ENCODE measurements around the gene DEFB128. TPM values are rescaled to one million over a fixed set of nuclear protein-coding genes. Genes with fewer than 3 reads are reported as not detected.

The DEFB128 gene
- total RNA-seq, 1 donor from 2014 or later = not detected

GRCh38 chr20:187733-188132 lies 1.8 kb downstream of the DEFB128 start:
- TF ChIP-seq CTCF (conservative IDR thresholded peaks at IDR 0.05) = no peak
- no peak overlapping the region for H3K4me3 Mint-ChIP-seq
- DNase-seq (ENCODE audit: extremely low spot score, unreplicated experiment) = no peak
- H3K27me3 Mint-ChIP-seq = peaks cover 59% of the 10 kb centered on the region
- no peak overlapping the region for H3K27ac Mint-ChIP-seq
- no peaks in the 10 kb centered on the region for H3K4me1 Mint-ChIP-seq (ENCODE audit: unreplicated experiment)
- H3K9me3 Mint-ChIP-seq = peaks cover 12% of the 10 kb centered on the region
- H3K36me3 Mint-ChIP-seq = no peaks in the 10 kb centered on the region

- Mint-ChIP-seq H3K36me3 (no peaks in the 10 kb centered on the region), H3K9me3 (peaks cover 12% of the 10 kb centered on the region), H3K27me3 (peaks cover 60% of the 10 kb centered on the region), H3K4me3 (no peak overlapping the region), H3K4me1 (ENCODE audit: unreplicated experiment) (no peaks in the 10 kb centered on the region), H3K27ac (no peak overlapping the region)
- no peak for TF ChIP-seq CTCF (conservative IDR thresholded peaks at IDR 0.05)
- no peak for DNase-seq (ENCODE audit: extremely low spot score, unreplicated experiment)
Measured at GRCh38 chr20:184288-184687, 5.2 kb downstream of the DEFB128 start.

GRCh38 chr20:168876-169275 lies 20.6 kb downstream of the DEFB128 start:
- Mint-ChIP-seq H3K4me3 (no peak overlapping the region), H3K4me1 (ENCODE audit: unreplicated experiment) (no peaks in the 10 kb centered on the region)
- no peak for TF ChIP-seq CTCF (conservative IDR thresholded peaks at IDR 0.05)

GRCh38 chr20:164618-165017 lies 24.9 kb downstream of the DEFB128 start:
- H3K9me3 Mint-ChIP-seq = no peaks in the 10 kb centered on the region
- no peak overlapping the region for H3K27ac Mint-ChIP-seq
- TF ChIP-seq CTCF (conservative IDR thresholded peaks at IDR 0.05) = no peak
- no peaks in the 10 kb centered on the region for H3K36me3 Mint-ChIP-seq
- H3K4me1 Mint-ChIP-seq (ENCODE audit: unreplicated experiment) = no peaks in the 10 kb centered on the region
- H3K27me3 Mint-ChIP-seq = peaks cover 36% of the 10 kb centered on the region
- no peak for DNase-seq (ENCODE audit: extremely low spot score, unreplicated experiment)
- H3K4me3 Mint-ChIP-seq = no peak overlapping the region

More at GRCh38 chr20:168876-169275, 20.6 kb downstream of the DEFB128 start:
- H3K9me3 Mint-ChIP-seq = no peaks in the 10 kb centered on the region
- H3K27me3 Mint-ChIP-seq = peaks cover 25% of the 10 kb centered on the region
- no peaks in the 10 kb centered on the region for H3K36me3 Mint-ChIP-seq
- DNase-seq (ENCODE audit: extremely low spot score, unreplicated experiment) = no peak
- H3K27ac Mint-ChIP-seq = no peak overlapping the region

GRCh38 chr20:157154-157553 lies 32.4 kb downstream of the DEFB128 start, which contains the start of gene DEFB127:
TSS of gene DEFB127 (plus strand) at chr20:157454. CDS start at chr20:157545, 91 bp downstream.
- Mint-ChIP-seq H3K4me1 (ENCODE audit: unreplicated experiment) (no peaks in the 10 kb centered on the region), H3K4me3 (no peak within 1 kb of the TSS), H3K9me3 (no peaks in the 10 kb centered on the region), H3K27ac (no peak within 1 kb of the TSS), H3K36me3 (no peaks in the 10 kb centered on the region), H3K27me3 (peaks cover 41% of the 10 kb centered on the region)
- TF ChIP-seq CTCF (conservative IDR thresholded peaks at IDR 0.05) = no peak
- DNase-seq (ENCODE audit: extremely low spot score, unreplicated experiment) = no peak

- H3K36me3 Mint-ChIP-seq = no peaks in the 10 kb centered on the region
- TF ChIP-seq CTCF (conservative IDR thresholded peaks at IDR 0.05) = no peak
- DNase-seq (ENCODE audit: extremely low spot score, unreplicated experiment) = no peak
- H3K27ac Mint-ChIP-seq = no peak overlapping the region
- H3K9me3 Mint-ChIP-seq = no peaks in the 10 kb centered on the region
- H3K4me1 Mint-ChIP-seq (ENCODE audit: unreplicated experiment) = no peaks in the 10 kb centered on the region
- H3K27me3 Mint-ChIP-seq = peaks cover 32% of the 10 kb centered on the region
- H3K4me3 Mint-ChIP-seq = no peak overlapping the region
Measured at GRCh38 chr20:152131-152530, 37.4 kb downstream of the DEFB128 start.
